Measurements from ENCODE around the gene STX2.
A peak's percentile ranks its signal among the peaks of the same experiment; 100 is the strongest.
"Not testable (repeated sequence)": the region's sequence is repeated elsewhere in the genome, so short reads cannot be mapped to it uniquely, and the experiment has no call there.

STX2 gene

DNA sequence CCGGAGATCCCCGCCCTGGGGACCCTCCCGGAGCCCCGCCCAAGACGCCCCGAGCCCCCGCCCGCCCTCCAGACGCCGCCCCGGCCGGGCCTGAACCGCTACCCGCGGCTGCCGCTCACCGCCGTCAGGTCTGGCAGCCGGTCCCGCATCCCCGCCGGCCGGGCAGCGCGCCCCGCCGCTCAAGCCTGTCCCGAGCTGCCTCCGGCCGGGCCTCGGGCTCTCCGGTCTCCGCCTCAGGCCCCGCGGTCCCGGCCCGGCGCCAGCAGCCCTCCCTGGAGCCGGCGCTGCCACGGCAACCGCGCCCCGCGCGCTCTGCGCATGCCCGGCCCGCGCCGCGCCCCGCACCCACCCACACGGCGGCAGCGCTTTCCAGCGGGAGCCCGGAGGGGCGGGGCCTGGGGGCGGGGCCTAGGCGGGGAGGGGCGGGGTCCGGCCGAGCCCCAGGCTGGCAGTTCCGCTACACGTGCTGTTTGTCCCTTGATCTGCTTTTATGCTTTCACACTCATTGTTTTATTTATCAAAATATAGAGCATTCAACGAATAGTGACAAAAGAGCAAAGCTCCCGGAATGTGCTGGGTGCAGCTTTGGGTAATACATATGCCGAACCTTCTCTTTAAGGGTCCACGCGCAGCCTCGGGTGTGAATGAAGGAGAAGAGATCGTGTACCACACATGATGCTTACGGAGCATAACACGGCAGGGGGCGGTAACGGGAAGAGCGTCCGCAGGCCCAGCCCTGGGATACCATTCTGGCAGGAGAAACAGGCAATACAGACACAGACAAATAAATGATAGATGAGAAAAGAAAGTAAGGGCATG lies at the start of gene STX2:
TSS of gene STX2 (minus strand) at position 300 of the 819 bp plus-strand sequence. CDS start at position 149, 151 bp downstream.
- peak; percentile 75 to 83 for DNase-seq

DNA sequence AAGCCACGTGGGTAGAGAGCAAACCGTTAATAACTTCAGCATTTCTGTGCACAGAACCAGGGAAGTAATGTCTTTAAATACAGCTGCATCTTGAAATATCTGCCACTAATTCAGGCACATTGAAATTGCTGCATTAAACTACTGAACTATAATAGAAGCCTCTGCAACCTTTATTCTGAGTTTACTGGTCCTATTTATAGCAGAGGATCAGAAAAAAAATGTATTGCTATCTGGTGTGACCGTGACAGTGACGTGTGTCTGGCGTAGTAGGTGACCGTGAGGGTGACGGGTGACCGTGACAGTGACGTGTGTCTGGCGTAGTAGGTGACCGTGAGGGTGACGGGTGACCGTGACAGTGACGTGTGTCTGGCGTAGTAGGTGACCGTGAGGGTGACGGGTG lies 48.1 kb upstream of the STX2 start:
- DNase-seq = not testable (repeated sequence)

DNA sequence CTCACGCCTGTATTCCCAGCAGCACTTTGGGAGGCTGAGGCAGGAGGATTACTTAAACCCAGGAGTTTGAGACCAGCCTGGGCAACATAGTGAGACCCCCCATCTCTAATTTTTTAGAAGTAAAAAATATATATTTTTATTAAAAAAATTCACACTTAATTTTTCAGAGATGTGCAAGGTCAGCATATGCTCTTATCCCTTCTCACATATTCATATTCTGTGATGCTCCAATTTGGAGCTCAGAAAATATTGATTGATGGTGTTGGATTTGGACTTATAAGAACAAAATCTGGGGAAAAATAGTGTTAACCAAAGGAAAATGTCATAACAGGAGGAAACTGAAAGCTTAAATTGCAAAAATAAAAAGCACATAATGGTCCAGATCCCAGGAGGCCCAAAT lies 42.5 kb upstream of the STX2 start:
- no peak for DNase-seq

DNA sequence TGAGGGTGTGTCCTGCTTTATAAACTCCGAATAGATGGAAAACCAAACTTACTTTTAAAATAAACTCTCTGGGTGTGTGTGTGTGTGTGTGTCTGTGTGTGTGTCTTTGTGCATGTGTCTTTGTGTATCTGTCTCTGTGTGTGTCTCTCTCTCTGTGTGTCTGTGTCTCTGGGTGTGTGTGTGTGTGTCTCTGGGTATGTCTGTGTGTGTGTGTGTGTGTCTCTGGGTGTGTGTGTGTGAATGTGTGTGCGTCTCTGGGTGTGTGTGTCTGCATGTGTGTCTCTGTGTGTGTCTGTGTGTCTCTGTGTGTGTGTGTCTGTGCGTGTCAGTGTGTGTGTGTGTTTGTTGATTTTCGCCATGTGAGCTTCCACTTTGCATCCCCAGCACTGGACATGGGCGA lies 42.0 kb upstream of the STX2 start:
- DNase-seq = no peak

DNA sequence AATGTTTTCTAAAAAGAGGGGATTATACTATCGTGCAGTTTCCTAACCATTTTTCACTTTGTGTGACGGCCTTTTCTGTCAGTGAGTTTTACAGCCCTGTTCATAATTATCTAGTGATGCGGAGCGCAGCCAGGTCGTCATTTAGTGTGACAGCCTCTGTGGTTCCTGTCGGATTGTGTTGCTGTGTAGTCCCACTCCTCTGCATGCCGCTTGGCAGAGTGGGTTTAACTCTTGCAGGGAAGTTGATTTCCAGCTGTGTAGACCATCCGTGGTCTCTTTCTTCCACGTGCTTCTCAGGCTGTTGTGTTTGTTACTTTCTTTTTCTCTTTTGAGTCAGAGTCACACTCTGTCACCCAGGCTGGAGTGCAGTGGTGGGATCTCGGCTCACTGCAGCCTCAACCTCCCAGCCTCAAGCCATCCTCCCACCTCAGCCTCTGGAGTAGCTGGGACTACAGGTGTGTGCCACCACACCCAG lies 41.4 kb upstream of the STX2 start:
- DNase-seq = no peak

DNA sequence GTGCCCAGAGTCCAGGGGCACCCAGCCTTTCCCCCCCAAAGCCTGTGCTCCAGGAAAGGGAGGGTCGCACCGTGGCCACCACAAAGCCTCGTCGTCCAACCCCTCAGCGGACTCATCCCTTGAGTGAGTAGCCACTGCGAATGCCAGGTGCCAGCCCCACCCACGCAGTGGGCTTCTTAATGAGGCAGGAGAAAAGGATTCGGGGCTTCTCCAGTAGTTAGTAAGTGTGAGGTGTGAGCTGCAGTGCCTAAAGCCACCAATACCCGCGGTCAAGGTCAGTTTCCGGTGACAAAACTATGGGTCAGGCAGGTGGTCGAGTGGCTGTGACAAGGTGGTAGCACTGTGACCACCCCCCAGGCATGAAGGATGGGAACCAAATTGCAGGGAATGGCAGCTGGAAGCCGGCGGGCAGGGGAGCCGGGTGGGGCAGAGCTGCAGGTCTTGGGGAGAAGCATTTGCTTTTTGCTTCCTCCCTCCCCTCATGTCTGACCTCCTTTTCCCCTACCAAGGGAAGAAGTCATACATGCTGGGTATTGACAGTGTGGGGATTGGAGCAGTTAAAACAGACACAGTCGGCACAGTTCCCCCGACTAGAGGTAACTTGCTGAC lies 40.8 kb upstream of the STX2 start:
- no peak for DNase-seq

- no peak for DNase-seq
Measured at GRCh38 chr12:130879212-130879686, 40.2 kb upstream of the STX2 start.

DNA sequence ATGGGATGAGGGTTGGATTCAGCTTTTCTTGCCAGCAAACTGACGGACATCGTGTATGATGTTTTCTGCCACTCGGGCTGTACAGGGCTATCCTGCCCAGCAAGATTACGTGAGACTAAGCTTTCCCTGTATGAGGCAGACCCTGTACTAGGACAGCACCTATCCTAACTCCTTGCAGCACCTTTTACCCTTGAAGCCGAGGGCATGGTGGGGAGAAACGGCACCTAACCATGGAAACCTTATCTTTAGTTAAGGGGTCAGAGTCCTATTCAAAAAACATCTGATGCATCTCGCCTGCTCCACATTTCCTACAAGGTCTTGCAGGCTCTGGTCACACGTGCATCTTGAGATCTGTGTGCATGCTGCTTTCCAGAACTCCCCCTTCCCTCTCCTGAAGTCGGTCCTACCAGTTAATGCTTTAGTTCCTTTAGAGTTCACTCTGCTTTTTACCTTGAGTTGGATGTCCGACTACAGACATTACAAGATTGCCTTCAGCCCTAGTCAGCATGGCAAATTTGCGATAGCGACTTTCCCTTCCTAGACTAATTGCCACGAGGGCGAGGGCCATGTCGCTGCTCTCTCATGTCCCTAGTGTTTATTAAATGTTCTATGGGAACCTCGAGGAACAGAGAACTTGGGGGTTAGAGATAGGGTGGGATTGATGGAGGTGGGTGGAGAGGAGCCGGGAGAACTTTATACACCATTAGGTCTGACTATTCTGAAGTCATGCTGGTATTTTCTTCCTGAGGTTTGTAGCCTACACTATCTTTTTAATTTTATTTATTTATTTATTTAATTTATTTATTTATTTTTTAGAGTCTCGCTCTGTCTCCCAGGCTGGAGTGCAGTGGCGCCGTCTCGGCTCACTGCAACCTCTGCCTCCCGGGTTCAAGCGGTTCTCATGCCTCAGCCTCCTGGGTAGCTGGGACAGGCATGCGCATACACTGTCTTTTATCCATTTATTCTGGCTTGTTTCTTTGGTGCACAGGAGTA lies 39.4 kb upstream of the STX2 start:
- no peak for DNase-seq

GRCh38 chr12:130877333-130877732 lies 38.3 kb upstream of the STX2 start:
- DNase-seq = no peak

GRCh38 chr12:130876758-130877157 lies 37.7 kb upstream of the STX2 start:
- DNase-seq = no peak

DNA sequence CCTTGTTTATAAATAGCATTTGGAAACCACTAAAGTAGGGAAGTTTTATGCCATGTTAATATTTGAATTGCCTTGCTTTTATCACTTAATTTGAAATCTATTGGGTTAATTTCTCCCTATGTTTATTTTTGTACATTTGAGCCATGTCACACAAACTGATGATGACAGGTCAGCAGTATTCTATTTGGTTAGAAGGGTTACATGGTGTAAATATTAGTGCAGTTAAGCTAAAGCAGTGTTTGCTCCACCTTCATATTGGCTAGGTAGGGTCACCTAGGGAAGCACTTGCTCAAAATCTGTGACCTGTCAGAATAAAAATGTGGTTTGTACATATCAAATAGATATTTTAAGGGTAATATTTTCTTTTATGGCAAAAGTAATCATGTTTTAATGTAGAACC lies 37.2 kb upstream of the STX2 start:
- DNase-seq = no peak

- not testable (repeated sequence) for DNase-seq
Measured at GRCh38 chr12:130875708-130876107, 36.7 kb upstream of the STX2 start.

GRCh38 chr12:130875193-130875592 lies 36.1 kb upstream of the STX2 start:
- DNase-seq = no peak

GRCh38 chr12:130874696-130875095 lies 35.6 kb upstream of the STX2 start:
- no peak for DNase-seq

DNA sequence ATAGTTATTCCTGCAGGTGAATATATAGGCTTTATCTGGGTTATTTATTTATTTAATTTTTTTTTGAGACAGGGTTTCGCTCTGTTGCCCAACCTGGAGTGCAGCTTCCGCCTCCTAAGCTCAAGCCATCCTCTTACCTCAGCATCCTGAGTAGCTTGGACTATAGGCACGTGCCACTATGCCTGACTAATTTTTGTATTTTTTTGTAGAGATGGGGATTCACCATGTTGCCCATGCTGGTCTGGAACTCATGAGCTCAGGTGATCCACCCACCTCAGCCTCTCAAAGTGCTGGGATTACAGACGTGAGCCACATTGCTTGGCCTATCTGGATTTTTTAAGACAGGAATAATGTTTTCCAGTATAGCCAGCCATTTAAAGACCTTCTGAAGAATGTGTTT lies 34.8 kb upstream of the STX2 start:
- DNase-seq = no peak

- no peak for DNase-seq
Measured at GRCh38 chr12:130873106-130873795, 34.2 kb upstream of the STX2 start.

DNA sequence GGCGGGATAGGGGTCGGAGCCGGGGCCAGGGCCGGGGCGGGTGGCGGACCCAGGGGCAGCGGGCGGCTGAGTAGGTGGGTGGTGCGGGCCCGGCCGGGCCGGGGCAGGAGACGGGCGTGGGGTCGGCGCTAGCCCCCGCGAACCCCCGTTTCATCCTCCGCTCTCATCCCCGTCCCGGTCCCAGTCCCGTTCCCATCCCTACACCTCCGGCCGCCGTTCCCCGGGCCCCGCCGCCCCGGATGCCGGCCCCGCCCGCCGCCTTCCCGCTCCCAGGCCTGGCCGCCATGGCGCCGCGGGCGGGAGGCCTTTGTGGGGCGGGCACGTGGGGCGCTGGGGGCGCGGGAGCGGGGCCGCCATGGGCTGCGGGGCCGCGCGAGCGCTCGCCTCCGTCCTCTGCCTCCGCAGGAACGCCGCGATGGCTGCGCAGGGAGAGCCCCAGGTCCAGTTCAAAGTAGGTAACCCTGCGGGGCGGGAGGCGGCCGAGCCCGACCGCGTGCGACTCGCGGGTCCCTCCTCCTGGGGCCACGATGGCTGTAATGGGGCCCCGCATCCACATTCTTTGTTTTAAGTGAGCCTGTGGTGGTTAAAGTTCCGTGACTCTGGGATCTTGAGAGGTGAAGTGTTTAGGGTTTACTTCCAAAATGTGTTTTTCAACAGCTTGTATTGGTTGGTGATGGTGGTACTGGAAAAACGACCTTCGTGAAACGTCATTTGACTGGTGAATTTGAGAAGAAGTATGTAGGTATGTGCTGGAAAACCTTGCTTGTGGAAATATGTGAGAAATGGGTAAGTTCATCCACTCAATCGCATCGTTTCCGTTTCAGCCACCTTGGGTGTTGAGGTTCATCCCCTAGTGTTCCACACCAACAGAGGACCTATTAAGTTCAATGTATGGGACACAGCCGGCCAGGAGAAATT lies 33.4 kb upstream of the STX2 start:
- DNase-seq = peak; percentile 24 to 28

DNA sequence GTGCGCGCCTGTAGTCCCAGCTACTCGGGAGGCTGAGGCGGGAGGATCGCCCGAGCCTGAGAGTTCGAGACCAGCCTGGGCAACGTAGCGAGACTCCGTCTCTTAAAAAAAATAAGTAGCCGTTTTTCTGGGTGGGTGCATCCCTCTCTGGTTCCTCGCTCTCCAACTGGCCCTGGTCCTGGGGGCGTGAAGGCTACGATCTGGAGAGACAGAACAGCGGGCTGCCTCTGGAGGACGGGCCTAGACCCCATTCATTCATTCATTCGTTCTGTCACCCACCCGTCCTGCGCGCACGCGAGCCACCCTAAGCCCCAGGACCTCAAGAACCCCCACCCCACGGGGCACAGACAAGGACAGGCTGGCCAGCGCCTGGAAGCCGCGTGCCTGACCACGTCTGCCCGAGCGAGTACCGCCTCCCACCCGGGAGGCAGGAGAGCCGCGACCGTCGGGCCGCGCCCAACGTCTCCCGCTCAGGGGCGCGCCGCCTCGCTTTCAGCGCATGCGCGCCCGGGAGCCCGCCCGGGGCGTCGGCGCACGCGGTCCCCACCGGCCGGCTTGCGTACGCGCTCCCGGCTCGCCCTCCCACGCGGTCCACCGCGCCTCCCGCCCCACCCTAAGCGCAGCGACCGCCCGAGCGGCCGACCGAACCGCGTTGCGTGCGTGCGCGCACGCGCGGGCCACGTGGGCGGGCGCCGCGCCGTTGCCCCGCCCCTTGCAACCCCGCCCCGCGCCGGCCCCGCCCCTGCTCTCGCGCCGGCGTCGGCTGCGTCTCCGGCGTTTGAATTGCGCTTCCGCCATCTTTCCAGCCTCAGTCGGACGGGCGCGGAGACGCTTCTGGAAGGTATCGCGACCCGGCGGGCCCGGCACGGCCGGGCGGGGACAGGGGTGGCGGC lies 32.5 kb upstream of the STX2 start, which contains the start of gene RAN:
TSS of gene RAN (plus strand) at position 781 of the 893 bp plus-strand sequence. CDS start 528 bp downstream, outside the sequence.
- peak; percentile 94 for DNase-seq

- peak in 1 of 2 experiments; percentile 45 for DNase-seq
Measured at GRCh38 chr12:130870442-130871285, 31.6 kb upstream of the STX2 start.
